ENCODE measurements around the gene POFUT1. TPM values are rescaled to one million over a fixed set of nuclear protein-coding genes. Genes with fewer than 3 reads are reported as not detected.

Gene POFUT1
- total RNA-seq, 4 donors from 2014 or later: 15.7 to 29.6 (median 18.1) TPM

- intact Hi-C loops (cut with DNase I): no loop called here
- Histone ChIP-seq H3K36me3 (peaks cover 0 to 100% (median 6%) of the 10 kb centered on the region in 3 donors), H3K9me3 (no peaks in the 10 kb centered on the region), H3K4me3 (no peak overlapping the region), H3K4me1 (no peaks in the 10 kb centered on the region), H3K27me3 (no peaks in the 10 kb centered on the region), H3K27ac (no peak overlapping the region)
- no peak for DNase-seq
- 78 to 91% methylated on average over 12 of the region's 13 CpGs for WGBS, 2 donors
- no peak for TF ChIP-seq POLR2A (IDR thresholded peaks at IDR 0.05)
- TF ChIP-seq CTCF (IDR thresholded peaks at IDR 0.05): no peak
Observed at GRCh38 chr20:32216179-32217142, 8.8 kb downstream of the POFUT1 start.

GRCh38 chr20:32218156-32218900 lies 10.6 kb downstream of the POFUT1 start:
- peaks cover 5 to 100% (median 11%) of the 10 kb centered on the region in 3 donors for H3K36me3 ChIP-seq
- no peak for TF ChIP-seq CTCF (IDR thresholded peaks at IDR 0.05)
- no peak overlapping the region for H3K27ac ChIP-seq

GRCh38 chr20:32224463-32224862 lies 16.8 kb downstream of the POFUT1 start:
- WGBS, 2 donors: 76 to 88% methylated on average over 4 of the region's 4 CpGs
- no peak overlapping the region for H3K27ac ChIP-seq
- DNase-seq: no peak
- no peaks in the 10 kb centered on the region for H3K9me3 ChIP-seq
- no peak overlapping the region for H3K4me3 ChIP-seq
- intact Hi-C loops (cut with DNase I): no loop called here
- no peak for TF ChIP-seq CTCF (IDR thresholded peaks at IDR 0.05)
- TF ChIP-seq POLR2A (IDR thresholded peaks at IDR 0.05): no peak
- peaks cover 14 to 88% (median 16%) of the 10 kb centered on the region in 3 donors for H3K36me3 ChIP-seq
- no peaks in the 10 kb centered on the region for H3K27me3 ChIP-seq
- H3K4me1 ChIP-seq: peaks cover 0 to 17% (median 0%) of the 10 kb centered on the region in 3 donors

More at GRCh38 chr20:32218156-32218900, 10.6 kb downstream of the POFUT1 start:
- H3K4me1 ChIP-seq: no peaks in the 10 kb centered on the region
- H3K4me3 ChIP-seq: no peak overlapping the region
- no peak for DNase-seq
- H3K9me3 ChIP-seq: no peaks in the 10 kb centered on the region
- H3K27me3 ChIP-seq: no peaks in the 10 kb centered on the region
- WGBS, 2 donors: 85 to 86% methylated on average over 4 to 5 of the region's 5 CpGs
- intact Hi-C loops (cut with DNase I): no loop called here

GRCh38 chr20:32226391-32226790 lies 18.7 kb downstream of the POFUT1 start:
- no peak for DNase-seq
- H3K27ac ChIP-seq: no peak overlapping the region
- no peaks in the 10 kb centered on the region for H3K27me3 ChIP-seq
- no peak overlapping the region for H3K4me3 ChIP-seq
- 24 to 44% methylated on average over 1 of the region's 1 CpG for WGBS, 2 donors
- peaks cover 0 to 17% (median 0%) of the 10 kb centered on the region in 3 donors for H3K4me1 ChIP-seq
- intact Hi-C loops (cut with DNase I): no loop called here
- H3K36me3 ChIP-seq: peaks cover 11 to 88% (median 28%) of the 10 kb centered on the region in 3 donors
- H3K9me3 ChIP-seq: no peaks in the 10 kb centered on the region
- TF ChIP-seq POLR2A (IDR thresholded peaks at IDR 0.05) (no peak), CTCF (IDR thresholded peaks at IDR 0.05) (no peak)

- 83 to 92% methylated on average over 7 of the region's 7 CpGs for WGBS, 2 donors
- intact Hi-C loops (cut with DNase I): no loop called here
- no peak for DNase-seq
- H3K36me3 ChIP-seq: peaks cover 11 to 88% (median 30%) of the 10 kb centered on the region in 3 donors
- no peaks in the 10 kb centered on the region for H3K27me3 ChIP-seq
- H3K9me3 ChIP-seq: no peaks in the 10 kb centered on the region
- TF ChIP-seq CTCF (IDR thresholded peaks at IDR 0.05) (no peak), POLR2A (IDR thresholded peaks at IDR 0.05) (no peak)
- H3K27ac ChIP-seq: no peak overlapping the region
- H3K4me1 ChIP-seq: peaks cover 0 to 17% (median 0%) of the 10 kb centered on the region in 3 donors
- H3K4me3 ChIP-seq: no peak overlapping the region
Observed at GRCh38 chr20:32227306-32227705, 19.6 kb downstream of the POFUT1 start.

All from esophagus squamous epithelium (tissue), 5 donors.